Nephron (organoid): Measurements from ENCODE around the gene EPS8L1.

Source experiments
- H3K27ac Mint-ChIP-seq, 3 experiments: 2 replicates each; pipeline ENCODE4 v1.8.0; 2020; ENCODE audit warnings: mixed read lengths in 3 of 3, mild to moderate bottlenecking in 2 of 3, moderate library complexity in 1 of 3
- H3K27me3 Mint-ChIP-seq: 2 replicates; pipeline ENCODE4 v1.8.0; 2021; ENCODE audit warnings: low read depth, mild to moderate bottlenecking, moderate library complexity, mixed read lengths
- H3K36me3 Mint-ChIP-seq: 2 replicates; pipeline ENCODE4 v1.8.0; 2020; ENCODE audit warnings: low read depth, mixed read lengths
- H3K4me1 Mint-ChIP-seq: 2 replicates; pipeline ENCODE4 v1.8.0; 2020; ENCODE audit warnings: mixed read lengths
- H3K4me3 Mint-ChIP-seq, 3 experiments: 2 replicates each; pipeline ENCODE4 v1.8.0; 2020; ENCODE audit warnings: mild to moderate bottlenecking in 3 of 3, mixed read lengths in 3 of 3, moderate library complexity in 2 of 3
- H3K9me3 Mint-ChIP-seq: 2 replicates; pipeline ENCODE4 v1.8.0; 2020; ENCODE audit warnings: mixed read lengths
- CTCF ChIP-seq, 3 experiments: fragments of 200-600 bp; sonication (generic); IDR thresholded peaks; one replicate each; pipeline ENCODE4 v1.5.0; 2021; ENCODE audit warnings: antibody characterized with exemption in 3 of 3; ENCODE audit not compliant: unreplicated experiment in 3 of 3

The EPS8L1 gene

GRCh38 chr19:55091126-55091910, 15.6 kb downstream of the EPS8L1 start:
- peaks cover 17% of the 10 kb centered on the region for H3K4me1 Mint-ChIP-seq
- peaks cover 11% of the 10 kb centered on the region for H3K36me3 Mint-ChIP-seq
- H3K27me3 Mint-ChIP-seq = peaks cover 25% of the 10 kb centered on the region
- no peak overlapping the region for H3K27ac Mint-ChIP-seq
- no peak overlapping the region for H3K4me3 Mint-ChIP-seq
- H3K9me3 Mint-ChIP-seq = no peaks in the 10 kb centered on the region
- TF ChIP-seq CTCF (IDR thresholded peaks at IDR 0.05; ENCODE audit: unreplicated experiment in 3 of 3) = no peak

- H3K4me3 Mint-ChIP-seq = no peak overlapping the region
- peaks cover 17% of the 10 kb centered on the region for H3K4me1 Mint-ChIP-seq
- no peak for TF ChIP-seq CTCF (IDR thresholded peaks at IDR 0.05; ENCODE audit: unreplicated experiment in 3 of 3)
- H3K36me3 Mint-ChIP-seq = peaks cover 11% of the 10 kb centered on the region
- peaks cover 22% of the 10 kb centered on the region for H3K27me3 Mint-ChIP-seq
- H3K27ac Mint-ChIP-seq = no peak overlapping the region
- H3K9me3 Mint-ChIP-seq = no peaks in the 10 kb centered on the region
Observed at GRCh38 chr19:55091955-55092354, 16.3 kb downstream of the EPS8L1 start.

GRCh38 chr19:55092423-55093318, 17.0 kb downstream of the EPS8L1 start:
- peaks cover 11% of the 10 kb centered on the region for H3K36me3 Mint-ChIP-seq
- no peak overlapping the region for H3K27ac Mint-ChIP-seq
- no peak overlapping the region for H3K4me3 Mint-ChIP-seq
- H3K4me1 Mint-ChIP-seq = peaks cover 11% of the 10 kb centered on the region
- peaks cover 15% of the 10 kb centered on the region for H3K27me3 Mint-ChIP-seq
- no peaks in the 10 kb centered on the region for H3K9me3 Mint-ChIP-seq
- TF ChIP-seq CTCF (IDR thresholded peaks at IDR 0.05; ENCODE audit: unreplicated experiment in 3 of 3) = no peak

- no peak for TF ChIP-seq CTCF (IDR thresholded peaks at IDR 0.05; ENCODE audit: unreplicated experiment in 3 of 3)
- peaks cover 12% of the 10 kb centered on the region for H3K36me3 Mint-ChIP-seq
- H3K27ac Mint-ChIP-seq = peak overlapping the region in 1 of 3 experiments; percentile 9
- H3K27me3 Mint-ChIP-seq = no peaks in the 10 kb centered on the region
- no peaks in the 10 kb centered on the region for H3K9me3 Mint-ChIP-seq
- no peaks in the 10 kb centered on the region for H3K4me1 Mint-ChIP-seq
- no peak overlapping the region for H3K4me3 Mint-ChIP-seq
Observed at GRCh38 chr19:55094456-55095259, 19.0 kb downstream of the EPS8L1 start.

- no peak for TF ChIP-seq CTCF (IDR thresholded peaks at IDR 0.05; ENCODE audit: unreplicated experiment in 3 of 3)
- H3K36me3 Mint-ChIP-seq = peaks cover 12% of the 10 kb centered on the region
- H3K9me3 Mint-ChIP-seq = no peaks in the 10 kb centered on the region
- H3K27ac Mint-ChIP-seq = no peak overlapping the region
- H3K27me3 Mint-ChIP-seq = no peaks in the 10 kb centered on the region
- no peaks in the 10 kb centered on the region for H3K4me1 Mint-ChIP-seq
- no peak overlapping the region for H3K4me3 Mint-ChIP-seq
Observed at GRCh38 chr19:55095260-55096060, 19.8 kb downstream of the EPS8L1 start.
